Measurements from ENCODE around the gene SMOC1.

SMOC1 gene

DNA sequence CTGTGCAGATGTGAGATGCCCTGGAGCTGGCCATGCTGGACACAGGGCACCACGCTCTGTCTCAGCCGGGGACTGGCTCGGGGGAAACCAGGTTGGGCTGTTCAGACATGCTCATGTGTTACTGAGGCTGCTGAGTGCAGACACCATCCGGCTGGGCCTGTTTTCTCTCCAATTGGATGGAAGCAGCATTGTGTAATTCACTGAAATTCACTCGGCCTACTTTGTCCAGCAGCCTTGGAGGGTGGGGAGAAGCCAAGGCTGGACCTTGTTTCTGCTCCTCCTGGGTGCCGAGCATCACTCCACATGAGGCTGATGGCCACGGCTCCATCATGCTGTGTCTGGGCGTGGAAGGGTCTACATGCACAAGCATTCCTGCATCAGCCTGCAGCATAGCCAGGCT is 130.7 kb downstream of the SMOC1 start:
- H3K9me3 Mint-ChIP-seq, result no peaks in the 10 kb centered on the region
- no peak overlapping the region for H3K27ac Mint-ChIP-seq
- DNase-seq (no peak), ATAC-seq (replicated peaks) (no peak)
- H3K36me3 Mint-ChIP-seq (ENCODE audit: insufficient read depth), result no peaks in the 10 kb centered on the region
- H3K4me1 Mint-ChIP-seq (ENCODE audit: low read depth in 2 of 2), result no peaks in the 10 kb centered on the region
- no peak overlapping the region for H3K4me3 Mint-ChIP-seq
- peaks cover 31 to 45% of the 10 kb centered on the region in 2 donors for H3K27me3 Mint-ChIP-seq

GRCh38 chr14:70011098-70011497 is 131.9 kb downstream of the SMOC1 start:
- ATAC-seq (replicated peaks), result no peak
- H3K9me3 Mint-ChIP-seq, result no peaks in the 10 kb centered on the region
- H3K4me3 Mint-ChIP-seq, result no peak overlapping the region
- H3K36me3 Mint-ChIP-seq (ENCODE audit: insufficient read depth), result peaks cover 2% of the 10 kb centered on the region
- no peaks in the 10 kb centered on the region for H3K4me1 Mint-ChIP-seq (ENCODE audit: low read depth in 2 of 2)
- no peak overlapping the region for H3K27ac Mint-ChIP-seq
- no peak for DNase-seq
- H3K27me3 Mint-ChIP-seq, result peaks cover 41 to 44% of the 10 kb centered on the region in 2 donors

DNA sequence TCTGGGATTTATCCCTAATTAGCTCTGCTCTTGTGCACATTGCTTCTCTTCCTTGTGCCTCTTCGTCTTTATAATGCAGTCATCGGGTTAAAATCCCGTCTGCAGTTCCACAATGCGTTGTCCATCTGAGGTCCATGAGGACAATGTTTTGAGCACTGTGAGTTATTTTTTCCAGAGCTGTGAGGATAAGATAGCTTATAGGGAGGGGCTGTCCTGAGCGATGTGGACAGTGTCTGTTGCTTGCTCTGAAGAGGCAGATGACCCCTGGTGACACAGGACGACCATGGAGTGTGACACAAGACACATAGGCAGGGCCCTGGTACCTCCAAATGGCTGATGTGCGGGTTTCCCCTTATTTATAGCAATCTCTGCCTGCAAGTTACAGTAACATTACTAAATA is 132.5 kb downstream of the SMOC1 start:
- Mint-ChIP-seq H3K36me3 (ENCODE audit: insufficient read depth) (peaks cover 2% of the 10 kb centered on the region), H3K9me3 (no peaks in the 10 kb centered on the region), H3K27ac (no peak overlapping the region), H3K4me3 (no peak overlapping the region), H3K27me3 (peaks cover 41 to 48% of the 10 kb centered on the region in 2 donors), H3K4me1 (ENCODE audit: low read depth in 2 of 2) (no peaks in the 10 kb centered on the region)
- ATAC-seq (replicated peaks) (no peak), DNase-seq (no peak)

DNA sequence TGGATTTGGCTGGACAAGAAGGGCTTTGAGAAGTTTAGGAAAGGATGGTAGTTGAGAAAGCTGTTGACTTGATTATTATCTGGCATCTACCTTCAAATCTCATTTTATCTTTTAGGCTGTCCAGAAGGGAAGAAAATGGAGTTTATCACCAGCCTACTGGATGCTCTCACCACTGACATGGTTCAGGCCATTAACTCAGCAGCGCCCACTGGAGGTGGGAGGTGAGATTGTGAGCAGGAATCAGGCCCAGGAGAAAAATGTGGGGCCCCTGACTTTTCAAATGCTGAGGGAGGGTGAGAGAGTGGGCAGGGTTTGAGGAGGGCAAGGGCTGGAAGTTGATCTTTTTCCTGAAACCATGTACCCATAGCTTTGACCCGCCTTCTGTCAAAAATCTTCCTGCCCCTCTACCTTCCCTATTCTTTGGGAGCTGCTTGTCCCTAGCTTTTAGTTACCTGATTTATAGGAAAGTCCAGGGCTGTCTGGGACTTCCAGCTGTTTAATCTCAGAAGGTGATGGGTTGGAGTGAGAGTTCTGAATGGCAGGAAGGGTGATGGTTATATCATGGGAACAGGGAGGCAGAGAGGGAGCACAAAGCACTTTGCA is 134.2 kb downstream of the SMOC1 start:
- H3K4me1 Mint-ChIP-seq (ENCODE audit: low read depth in 2 of 2), result peaks cover 0 to 2% of the 10 kb centered on the region in 2 donors
- H3K36me3 Mint-ChIP-seq (ENCODE audit: insufficient read depth), result peaks cover 2% of the 10 kb centered on the region
- H3K9me3 Mint-ChIP-seq, result no peaks in the 10 kb centered on the region
- DNase-seq (no peak), ATAC-seq (replicated peaks) (no peak)
- no peak overlapping the region for H3K27ac Mint-ChIP-seq
- H3K4me3 Mint-ChIP-seq, result no peak overlapping the region
- peaks cover 42 to 53% of the 10 kb centered on the region in 2 donors for H3K27me3 Mint-ChIP-seq

- DNase-seq, result no peak
- H3K36me3 Mint-ChIP-seq (ENCODE audit: insufficient read depth), result peaks cover 2% of the 10 kb centered on the region
- H3K4me3 Mint-ChIP-seq, result no peak overlapping the region
- ATAC-seq (replicated peaks), result no peak
- H3K9me3 Mint-ChIP-seq, result no peaks in the 10 kb centered on the region
- H3K4me1 Mint-ChIP-seq (ENCODE audit: low read depth in 2 of 2), result peaks cover 0 to 5% of the 10 kb centered on the region in 2 donors
- H3K27ac Mint-ChIP-seq, result no peak overlapping the region
- H3K27me3 Mint-ChIP-seq, result peaks cover 42 to 53% of the 10 kb centered on the region in 2 donors
Observed at GRCh38 chr14:70014406-70015095, 135.3 kb downstream of the SMOC1 start.

DNA sequence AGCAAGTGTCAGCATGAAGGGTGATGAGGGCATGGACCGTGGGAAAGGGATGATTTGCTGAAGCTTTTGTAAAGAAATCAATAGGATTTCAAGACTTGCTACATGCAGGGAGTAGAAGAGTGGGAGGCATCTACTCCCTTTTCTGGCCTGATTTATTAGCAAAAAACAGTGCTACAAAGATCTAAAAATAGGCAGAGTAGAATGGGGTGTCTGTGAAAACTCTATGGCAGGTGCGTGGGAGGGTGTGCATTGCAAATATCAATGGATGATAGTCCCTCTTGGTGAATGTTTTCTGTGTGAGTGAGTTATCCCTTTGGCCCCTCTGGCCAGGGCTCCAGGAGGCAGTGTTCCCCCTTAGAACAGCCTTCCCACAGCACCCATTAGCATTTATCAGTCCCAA is 139.0 kb downstream of the SMOC1 start:
- ATAC-seq (replicated peaks), result no peak
- Mint-ChIP-seq H3K4me1 (ENCODE audit: low read depth in 2 of 2) (peaks cover 0 to 5% of the 10 kb centered on the region in 2 donors), H3K36me3 (ENCODE audit: insufficient read depth) (peaks cover 2% of the 10 kb centered on the region), H3K4me3 (peak overlapping the region in 1 of 2 donors; percentile 30), H3K27me3 (peaks cover 29 to 42% of the 10 kb centered on the region in 2 donors), H3K9me3 (no peaks in the 10 kb centered on the region), H3K27ac (no peak overlapping the region)
- no peak for DNase-seq

DNA sequence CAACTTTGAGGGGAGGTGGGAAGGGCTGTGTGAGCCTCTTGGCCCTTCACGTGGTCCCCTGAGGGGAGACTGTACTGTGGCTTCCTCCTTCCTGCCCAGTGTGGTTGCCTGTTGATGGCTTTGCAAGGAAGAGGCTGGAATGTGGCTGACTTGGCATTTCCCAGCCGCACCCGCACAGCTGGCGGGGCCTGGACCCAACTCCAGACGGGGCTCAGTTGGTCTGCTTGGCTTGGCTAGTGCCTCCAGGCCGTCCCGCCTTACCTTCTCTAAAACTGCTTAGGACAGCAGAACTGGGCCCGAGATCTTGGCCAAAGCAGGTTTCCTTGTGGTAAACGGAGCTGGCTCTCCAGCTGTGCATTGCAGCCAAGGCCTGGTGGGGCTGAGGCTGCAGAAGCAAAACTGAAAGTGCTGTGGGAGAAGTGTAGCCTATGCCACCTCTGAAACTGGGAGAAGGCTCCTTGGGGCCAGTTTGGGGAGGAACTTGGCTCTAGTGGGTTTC is 139.5 kb downstream of the SMOC1 start:
- H3K9me3 Mint-ChIP-seq, result no peaks in the 10 kb centered on the region
- peaks cover 26 to 40% of the 10 kb centered on the region in 2 donors for H3K27me3 Mint-ChIP-seq
- DNase-seq (no peak), ATAC-seq (replicated peaks) (no peak)
- H3K36me3 Mint-ChIP-seq (ENCODE audit: insufficient read depth), result peaks cover 2% of the 10 kb centered on the region
- H3K27ac Mint-ChIP-seq, result peak overlapping the region in 1 of 2 donors; percentile 16
- peak overlapping the region in 1 of 2 donors; percentile 30 for H3K4me3 Mint-ChIP-seq
- peaks cover 0 to 5% of the 10 kb centered on the region in 2 donors for H3K4me1 Mint-ChIP-seq (ENCODE audit: low read depth in 2 of 2)

DNA sequence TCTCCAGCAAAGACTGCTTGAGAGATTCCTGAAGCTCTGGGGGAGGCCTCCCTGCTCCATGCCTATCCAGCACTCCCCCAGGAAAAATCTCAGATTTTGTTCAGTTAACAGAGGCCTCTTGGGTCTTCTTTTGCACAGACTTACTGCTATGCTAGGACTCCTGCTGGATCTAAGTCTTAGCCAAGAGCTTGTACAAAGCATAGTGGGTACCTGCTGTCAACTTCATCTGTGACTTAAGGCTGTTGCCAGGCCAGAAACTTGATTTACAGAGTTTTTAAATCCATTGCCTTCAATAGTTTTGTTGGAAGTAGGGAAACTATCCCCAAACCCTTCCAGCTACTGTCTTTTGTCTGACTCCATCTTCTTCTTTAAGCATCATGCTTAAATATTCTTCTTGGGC is 140.5 kb downstream of the SMOC1 start:
- Mint-ChIP-seq H3K4me1 (ENCODE audit: low read depth in 2 of 2) (peaks cover 0 to 5% of the 10 kb centered on the region in 2 donors), H3K36me3 (ENCODE audit: insufficient read depth) (peaks cover 2% of the 10 kb centered on the region), H3K27me3 (peaks cover 19 to 31% of the 10 kb centered on the region in 2 donors), H3K27ac (no peak overlapping the region), H3K9me3 (no peaks in the 10 kb centered on the region), H3K4me3 (no peak overlapping the region)
- ATAC-seq (replicated peaks) (no peak), DNase-seq (no peak)

DNA sequence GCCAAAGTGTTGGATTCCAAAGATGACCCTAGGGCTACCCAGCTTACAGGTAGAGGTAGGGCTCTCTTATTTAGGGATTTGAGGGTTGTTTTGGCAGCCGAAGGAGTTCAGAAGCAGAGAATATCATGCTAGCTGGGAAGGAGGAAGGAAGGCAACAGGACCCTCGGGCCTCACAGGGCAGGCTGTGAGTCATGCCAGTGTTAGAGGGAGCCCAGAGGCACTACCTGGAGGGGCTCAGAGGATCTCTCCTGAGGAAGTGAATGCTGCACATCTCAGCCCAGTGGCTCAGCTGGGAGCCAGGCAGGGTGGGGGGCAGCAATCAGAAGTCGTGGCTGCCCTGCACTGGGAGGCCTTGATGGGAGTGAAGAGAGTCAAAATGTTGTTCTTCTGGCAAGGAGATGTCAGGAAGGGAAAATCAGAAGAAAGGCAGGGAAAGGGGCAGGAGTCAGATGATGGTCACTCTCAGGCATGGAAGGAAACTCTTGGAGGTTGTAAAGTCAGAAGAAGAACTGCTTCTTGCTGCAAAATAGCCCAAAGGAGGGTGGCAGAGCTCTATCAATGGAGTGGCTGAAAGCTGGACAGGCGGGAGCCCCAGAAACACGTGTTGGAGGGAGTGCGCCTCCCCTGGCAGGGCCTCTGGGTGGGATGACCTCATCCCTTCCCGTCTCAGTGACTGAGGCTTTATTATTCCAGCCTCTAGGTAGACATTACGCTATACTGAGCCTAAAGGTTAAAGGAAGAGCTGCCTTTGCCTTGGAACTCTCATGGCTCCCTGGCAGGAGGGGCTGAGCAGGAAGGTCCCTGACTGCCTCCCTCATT is 141.3 kb downstream of the SMOC1 start:
- DNase-seq (no peak), ATAC-seq (replicated peaks) (no peak)
- Mint-ChIP-seq H3K4me1 (ENCODE audit: low read depth in 2 of 2) (peaks cover 0 to 5% of the 10 kb centered on the region in 2 donors), H3K36me3 (ENCODE audit: insufficient read depth) (peaks cover under 1% of the 10 kb centered on the region), H3K4me3 (no peak overlapping the region), H3K9me3 (no peaks in the 10 kb centered on the region), H3K27ac (no peak overlapping the region), H3K27me3 (peaks cover 12 to 22% of the 10 kb centered on the region in 2 donors)

DNA sequence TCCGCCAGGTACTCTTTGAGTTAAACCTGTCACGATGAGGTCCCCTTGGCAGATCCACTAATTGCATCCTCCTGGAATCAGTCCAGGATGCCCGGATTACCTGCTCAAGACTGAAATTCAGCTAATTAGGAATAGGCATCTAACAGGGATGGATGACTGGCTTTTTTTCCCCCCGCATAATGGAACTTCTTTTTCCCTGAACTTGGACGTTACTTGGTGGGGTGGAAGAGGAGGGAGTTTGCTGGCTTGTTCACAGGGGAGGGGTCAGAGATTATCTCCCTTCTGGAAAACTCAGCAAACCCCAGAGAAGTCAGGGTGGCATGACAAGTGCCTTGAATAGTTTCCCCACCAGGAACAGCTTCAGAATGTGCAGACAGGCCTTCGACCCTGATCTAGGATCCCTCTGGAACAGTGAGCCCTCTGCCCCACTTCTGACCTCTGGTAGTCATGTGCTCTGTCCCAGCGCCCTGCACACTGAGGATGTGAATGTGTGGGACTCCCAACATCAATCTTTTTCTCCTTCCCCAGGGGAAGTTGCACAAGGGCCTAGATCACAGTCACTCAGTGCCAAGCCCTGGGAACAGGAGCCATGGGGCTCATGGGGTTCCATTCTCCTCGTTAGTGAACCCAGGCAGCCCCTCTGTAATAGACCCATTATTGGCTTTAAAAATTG is 142.5 kb downstream of the SMOC1 start:
- Mint-ChIP-seq H3K9me3 (no peaks in the 10 kb centered on the region), H3K4me1 (ENCODE audit: low read depth in 2 of 2) (peaks cover 0 to 5% of the 10 kb centered on the region in 2 donors), H3K27ac (no peak overlapping the region), H3K4me3 (no peak overlapping the region), H3K27me3 (peaks cover 7 to 12% of the 10 kb centered on the region in 2 donors), H3K36me3 (ENCODE audit: insufficient read depth) (no peaks in the 10 kb centered on the region)
- ATAC-seq (replicated peaks) (no peak), DNase-seq (no peak)

DNA sequence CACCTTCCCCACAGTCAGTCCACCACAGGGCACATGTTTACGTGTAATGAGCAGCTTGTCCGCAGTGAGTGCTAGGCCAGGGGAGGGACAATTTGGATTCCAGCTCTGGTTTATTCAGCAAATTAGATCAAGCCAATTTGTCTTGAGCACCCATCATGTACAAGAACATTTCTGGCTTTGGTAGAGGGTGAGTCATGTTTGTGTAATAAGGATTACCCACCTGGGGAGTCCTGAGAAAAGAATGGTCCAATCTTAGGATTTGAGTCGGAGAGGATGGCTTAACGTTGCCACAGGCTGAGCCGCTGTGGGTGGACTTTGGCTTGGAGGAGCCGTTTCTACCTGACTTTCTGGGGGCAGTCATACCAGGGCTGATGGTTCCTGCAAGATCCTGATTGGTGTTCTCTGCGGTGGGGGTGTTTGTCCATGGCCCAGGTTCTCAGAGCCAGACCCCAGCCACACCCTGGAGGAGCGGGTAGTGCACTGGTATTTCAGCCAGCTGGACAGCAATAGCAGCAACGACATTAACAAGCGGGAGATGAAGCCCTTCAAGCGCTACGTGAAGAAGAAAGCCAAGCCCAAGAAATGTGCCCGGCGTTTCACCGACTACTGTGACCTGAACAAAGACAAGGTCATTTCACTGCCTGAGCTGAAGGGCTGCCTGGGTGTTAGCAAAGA is 143.7 kb downstream of the SMOC1 start:
- no peak for DNase-seq
- no peak for ATAC-seq (replicated peaks)
- peaks cover 3 to 9% of the 10 kb centered on the region in 2 donors for H3K27me3 Mint-ChIP-seq
- H3K4me3 Mint-ChIP-seq, result no peak overlapping the region
- peaks cover 0 to 4% of the 10 kb centered on the region in 2 donors for H3K4me1 Mint-ChIP-seq (ENCODE audit: low read depth in 2 of 2)
- no peak overlapping the region for H3K27ac Mint-ChIP-seq
- no peaks in the 10 kb centered on the region for H3K9me3 Mint-ChIP-seq
- H3K36me3 Mint-ChIP-seq (ENCODE audit: insufficient read depth), result no peaks in the 10 kb centered on the region

- ATAC-seq (replicated peaks) (no peak), DNase-seq (no peak)
- no peak overlapping the region for H3K4me3 Mint-ChIP-seq
- no peaks in the 10 kb centered on the region for H3K36me3 Mint-ChIP-seq (ENCODE audit: insufficient read depth)
- H3K4me1 Mint-ChIP-seq (ENCODE audit: low read depth in 2 of 2), result peaks cover 0 to 5% of the 10 kb centered on the region in 2 donors
- H3K27ac Mint-ChIP-seq, result no peak overlapping the region
- peaks cover 0 to 16% of the 10 kb centered on the region in 2 donors for H3K27me3 Mint-ChIP-seq
- H3K9me3 Mint-ChIP-seq, result no peaks in the 10 kb centered on the region
Observed at GRCh38 chr14:70023871-70024270, 144.7 kb downstream of the SMOC1 start.
